Keratinocyte (primary cell): Measurements from ENCODE around the gene RASSF1. TPM values are rescaled to one million over a fixed set of nuclear protein-coding genes. Genes with fewer than 3 reads are reported as not detected.
A peak's percentile ranks its signal among the peaks of the same experiment; 100 is the strongest.

Experiments used
- DNase-seq: peaks from one replicate; pipeline ENCODE4 v3.0.0-alpha.2; 2011; ENCODE audit warnings: low read depth, missing footprints, low spot score
- FAIRE-seq: peaks from 2 replicates; lab custom pipeline; 2011; peaks lifted over from hg19 to GRCh38; lab: Jason Lieb, UNC
- H2AFZ ChIP-seq: 2 replicates; pipeline ENCODE4 v1.6.0; 2012; ENCODE audit warnings: low read length, control low read depth, inconsistent platforms; ENCODE audit not compliant: control insufficient read depth
- H3K27ac ChIP-seq: 2 replicates; pipeline ENCODE4 v1.5.1; 2011; ENCODE audit warnings: low read length; ENCODE audit not compliant: control insufficient read depth, insufficient read depth
- H3K27me3 ChIP-seq: 3 replicates; pipeline ENCODE4 v1.6.0; 2011; ENCODE audit warnings: low read length; ENCODE audit not compliant: control insufficient read depth, insufficient read depth; ENCODE audit errors: extremely low read depth
- H3K36me3 ChIP-seq, 2 experiments: 2 replicates in 1 of 2; 3 replicates in 1 of 2; pipeline ENCODE4 v1.5.1; 2011; ENCODE audit warnings: low read length in 2 of 2, mild to moderate bottlenecking in 1 of 2; ENCODE audit not compliant: control insufficient read depth in 2 of 2, insufficient read depth in 2 of 2; ENCODE audit errors: extremely low read depth in 1 of 2
- H3K4me1 ChIP-seq: 3 replicates; pipeline ENCODE4 v1.5.1; 2011; ENCODE audit warnings: low read length; ENCODE audit not compliant: control insufficient read depth, insufficient read depth; ENCODE audit errors: extremely low read depth
- H3K4me2 ChIP-seq: 3 replicates; pipeline ENCODE4 v1.6.0; 2011; ENCODE audit warnings: low read depth, low read length; ENCODE audit not compliant: control insufficient read depth, insufficient read depth; ENCODE audit errors: extremely low read depth
- H3K4me3 ChIP-seq, 3 experiments: fragments of 200-600 bp in 1 of 3; sonication (generic) in 1 of 3; 2 replicates in 2 of 3; 3 replicates in 1 of 3; pipeline ENCODE4 v1.5.1; 2011 to 2016; ENCODE audit warnings: low read length in 3 of 3, mild to moderate bottlenecking in 3 of 3, control low read depth in 2 of 3, inconsistent platforms in 1 of 3, low read depth in 1 of 3, mixed read lengths in 1 of 3, mixed run types in 1 of 3, moderate library complexity in 1 of 3; ENCODE audit not compliant: control insufficient read depth in 2 of 3, insufficient read depth in 2 of 3; ENCODE audit errors: extremely low read depth in 1 of 3
- H3K79me2 ChIP-seq: 2 replicates; pipeline ENCODE4 v1.6.0; 2012; ENCODE audit warnings: low read length; ENCODE audit not compliant: control insufficient read depth, insufficient read depth
- H3K9ac ChIP-seq: 3 replicates; pipeline ENCODE4 v1.6.0; 2011; ENCODE audit warnings: low read length; ENCODE audit not compliant: control insufficient read depth, insufficient read depth; ENCODE audit errors: extremely low read depth
- H3K9me1 ChIP-seq: 3 replicates; pipeline ENCODE4 v1.6.0; 2011; ENCODE audit warnings: low read length; ENCODE audit not compliant: control insufficient read depth, insufficient read depth; ENCODE audit errors: extremely low read depth
- H3K9me3 ChIP-seq: 2 replicates; pipeline ENCODE4 v1.5.1; 2012; ENCODE audit warnings: low read depth, low read length; ENCODE audit not compliant: control insufficient read depth
- H4K20me1 ChIP-seq: 3 replicates; pipeline ENCODE4 v1.6.0; 2011; ENCODE audit warnings: low read length; ENCODE audit not compliant: control insufficient read depth, insufficient read depth; ENCODE audit errors: extremely low read depth
- EZH2 ChIP-seq: IDR thresholded peaks from one replicate; pipeline ENCODE4 v1.6.1; 2012; ENCODE audit warnings: inconsistent platforms, mild to moderate bottlenecking, low read length, moderate library complexity
- dilution Hi-C: fragments of 300-500 bp; cut with MboI; formaldehyde crosslinking; loops from one replicate; pipeline ENCODE4 v1.7.0; 2020; ENCODE audit warnings: low sequenced_read_pairs; ENCODE audit not compliant: extremely low pct_ligation_motif_present
- polyA plus RNA-seq, 5 experiments: library from polyadenylated mRNA; depleted of rRNA in 3 of 5; stranded (reverse) in 3 of 5; stranded (forward) in 1 of 5; unstranded in 1 of 5; fragments of >200 nt; gene quantifications; 1 replicate in 1 of 5; 2 replicates in 3 of 5; 3 replicates in 1 of 5; pipeline versions ENCODE4 v1.2.1 to v1.2.3, GENCODE V29; 2011 to 2012; ENCODE audit warnings: missing spikeins in 2 of 5, low read depth in 1 of 5, low replicate concordance in 1 of 5
- TF ChIP-seq, protein P1 (sequence below), 3 experiments: IDR thresholded peaks in 1 of 3; conservative IDR thresholded peaks in 1 of 3; optimal IDR thresholded peaks in 1 of 3; 2 replicates in 2 of 3; 3 replicates in 1 of 3; pipeline versions ENCODE3 to v1.5.1; 2011; ENCODE audit warnings: low read length in 3 of 3, mild to moderate bottlenecking in 3 of 3, moderate library complexity in 2 of 3, control low read depth in 1 of 3, inconsistent platforms in 1 of 3; ENCODE audit not compliant: insufficient read depth in 2 of 3; ENCODE audit errors: extremely low read depth in 1 of 3

RASSF1 gene
- polyA plus RNA-seq, 1 donor (not counting 4 experiments of a cell fraction or from before 2014, with no cell fraction given) = 28.5 TPM

DNA sequence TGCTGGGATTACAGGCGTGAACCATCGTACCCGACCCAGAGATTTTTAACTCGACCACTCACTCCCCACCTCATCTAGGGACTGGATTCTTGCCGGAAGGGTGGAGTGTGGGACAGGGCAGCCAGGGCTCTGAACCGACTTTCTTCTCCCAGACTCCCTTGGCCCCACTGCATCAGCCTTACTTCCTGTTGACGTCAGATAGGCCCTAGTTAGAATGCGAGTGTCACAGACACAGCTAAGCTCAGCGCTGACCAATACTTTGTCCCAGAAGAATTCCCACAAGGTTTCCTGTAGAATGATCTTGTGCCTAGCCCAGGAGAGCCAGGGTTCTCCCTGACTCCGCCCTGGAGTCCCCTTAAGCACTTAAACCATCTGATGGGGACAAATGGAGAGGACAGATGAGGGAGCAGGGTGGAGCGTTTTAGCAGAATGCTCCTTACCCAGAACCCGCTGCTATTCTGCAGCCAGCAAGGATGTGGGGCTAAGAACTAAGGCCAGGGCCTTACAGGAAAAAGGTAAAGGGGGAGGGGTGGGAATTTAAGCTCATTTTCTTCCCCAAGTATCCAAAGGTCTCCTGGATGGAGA, 6.8 kb downstream of the RASSF1 start:
- Histone ChIP-seq H3K9me1 (no peaks in the 10 kb centered on the region), H2AFZ (no peak overlapping the region), H3K36me3 (peaks cover 31 to 33% of the 10 kb centered on the region in 2 experiments), H4K20me1 (peaks cover 7% of the 10 kb centered on the region), H3K4me1 (peaks cover 34% of the 10 kb centered on the region), H3K27me3 (no peaks in the 10 kb centered on the region), H3K9me3 (no peaks in the 10 kb centered on the region), H3K9ac (no peak overlapping the region), H3K4me3 (no peak overlapping the region), H3K4me2 (peak overlapping the region; percentile 1), H3K79me2 (peaks cover 66% of the 10 kb centered on the region), H3K27ac (no peak overlapping the region)
- dilution Hi-C loops = no loop called here
- no peak for TF ChIP-seq EZH2
- TF ChIP-seq, protein P1, sequence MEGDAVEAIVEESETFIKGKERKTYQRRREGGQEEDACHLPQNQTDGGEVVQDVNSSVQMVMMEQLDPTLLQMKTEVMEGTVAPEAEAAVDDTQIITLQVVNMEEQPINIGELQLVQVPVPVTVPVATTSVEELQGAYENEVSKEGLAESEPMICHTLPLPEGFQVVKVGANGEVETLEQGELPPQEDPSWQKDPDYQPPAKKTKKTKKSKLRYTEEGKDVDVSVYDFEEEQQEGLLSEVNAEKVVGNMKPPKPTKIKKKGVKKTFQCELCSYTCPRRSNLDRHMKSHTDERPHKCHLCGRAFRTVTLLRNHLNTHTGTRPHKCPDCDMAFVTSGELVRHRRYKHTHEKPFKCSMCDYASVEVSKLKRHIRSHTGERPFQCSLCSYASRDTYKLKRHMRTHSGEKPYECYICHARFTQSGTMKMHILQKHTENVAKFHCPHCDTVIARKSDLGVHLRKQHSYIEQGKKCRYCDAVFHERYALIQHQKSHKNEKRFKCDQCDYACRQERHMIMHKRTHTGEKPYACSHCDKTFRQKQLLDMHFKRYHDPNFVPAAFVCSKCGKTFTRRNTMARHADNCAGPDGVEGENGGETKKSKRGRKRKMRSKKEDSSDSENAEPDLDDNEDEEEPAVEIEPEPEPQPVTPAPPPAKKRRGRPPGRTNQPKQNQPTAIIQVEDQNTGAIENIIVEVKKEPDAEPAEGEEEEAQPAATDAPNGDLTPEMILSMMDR (optimal IDR thresholded peaks at IDR 0.05 in 1 of 3, IDR thresholded peaks at IDR 0.05 in 1 of 3, conservative IDR thresholded peaks at IDR 0.05 in 1 of 3; ENCODE audit: extremely low read depth in 1 of 3, insufficient read depth in 2 of 3, low read length in 3 of 3) = no peak
- DNase-seq = no peak
- no peak for FAIRE-seq

DNA sequence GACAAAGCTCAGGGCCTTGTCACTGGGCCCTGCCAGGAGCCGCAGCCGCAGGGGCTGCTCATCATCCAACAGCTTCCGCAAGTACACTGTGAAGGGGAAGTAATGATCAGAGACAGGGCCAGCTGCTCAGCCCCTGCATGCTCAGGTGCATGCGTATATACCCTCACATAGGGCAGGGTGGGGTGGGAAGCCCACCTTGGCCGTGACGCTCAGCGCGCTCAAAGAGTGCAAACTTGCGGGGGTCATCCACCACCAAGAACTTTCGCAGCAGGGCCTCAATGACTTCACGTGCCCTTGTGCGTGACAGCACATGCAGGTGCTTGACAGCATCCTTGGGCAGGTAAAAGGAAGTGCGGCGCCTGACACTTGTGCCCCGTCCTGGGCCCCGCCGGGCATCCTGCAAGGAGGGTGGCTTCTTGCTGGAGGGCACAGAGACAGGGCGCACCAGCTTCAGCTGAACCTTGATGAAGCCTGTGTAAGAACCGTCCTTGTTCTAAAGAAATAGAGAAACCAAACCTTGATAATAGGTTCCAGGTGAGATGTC, 9.2 kb downstream of the RASSF1 start:
- H3K9ac ChIP-seq = no peak overlapping the region
- H2AFZ ChIP-seq = no peak overlapping the region
- peaks cover 31 to 33% of the 10 kb centered on the region in 2 experiments for H3K36me3 ChIP-seq

More for the DNA sequence above, 9.2 kb downstream of the RASSF1 start:
- Histone ChIP-seq H3K79me2 (peaks cover 72% of the 10 kb centered on the region), H3K27ac (no peak overlapping the region), H3K4me1 (peaks cover 34% of the 10 kb centered on the region), H3K9me3 (no peaks in the 10 kb centered on the region), H3K4me3 (no peak overlapping the region), H3K4me2 (no peak overlapping the region), H3K9me1 (no peaks in the 10 kb centered on the region), H4K20me1 (peaks cover 7% of the 10 kb centered on the region), H3K27me3 (no peaks in the 10 kb centered on the region)
- TF ChIP-seq, protein P1 (optimal IDR thresholded peaks at IDR 0.05 in 1 of 3, IDR thresholded peaks at IDR 0.05 in 1 of 3, conservative IDR thresholded peaks at IDR 0.05 in 1 of 3; ENCODE audit: extremely low read depth in 1 of 3, insufficient read depth in 2 of 3, low read length in 3 of 3) = no peak
- no peak for TF ChIP-seq EZH2
- dilution Hi-C loops = no loop called here
- FAIRE-seq = no peak
- DNase-seq = no peak
